ENCODE measurements around the gene GALNTL6. TPM values are rescaled to one million over a fixed set of nuclear protein-coding genes. Genes with fewer than 3 reads are reported as not detected.

GALNTL6 gene
- total and polyA plus RNA-seq, 9 of the 15 experiments (the other 6 are each of a cell fraction or from before 2014, with no cell fraction given) = 0.18 to 0.50 (median 0.29) TPM

DNA sequence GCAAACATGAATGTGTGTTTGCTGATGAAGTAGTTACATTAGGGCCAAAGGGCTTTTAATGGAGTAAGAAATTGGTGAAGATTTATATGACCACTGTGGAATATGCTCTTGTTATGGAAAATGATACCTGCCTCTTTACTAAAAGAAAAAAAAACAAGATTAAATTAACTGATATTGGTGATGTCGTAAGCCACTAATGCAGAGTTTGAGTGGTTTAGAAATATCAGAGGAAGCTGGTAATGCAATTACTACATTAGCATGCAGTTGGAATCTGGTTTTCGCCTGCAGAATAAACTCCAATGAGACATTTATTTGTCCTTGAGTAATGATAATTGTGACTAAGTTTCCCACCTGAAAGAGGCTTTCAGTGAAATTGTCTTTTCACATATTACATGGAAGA is 597.9 kb downstream of the GALNTL6 start (continued):
- TF ChIP-seq, protein P1, sequence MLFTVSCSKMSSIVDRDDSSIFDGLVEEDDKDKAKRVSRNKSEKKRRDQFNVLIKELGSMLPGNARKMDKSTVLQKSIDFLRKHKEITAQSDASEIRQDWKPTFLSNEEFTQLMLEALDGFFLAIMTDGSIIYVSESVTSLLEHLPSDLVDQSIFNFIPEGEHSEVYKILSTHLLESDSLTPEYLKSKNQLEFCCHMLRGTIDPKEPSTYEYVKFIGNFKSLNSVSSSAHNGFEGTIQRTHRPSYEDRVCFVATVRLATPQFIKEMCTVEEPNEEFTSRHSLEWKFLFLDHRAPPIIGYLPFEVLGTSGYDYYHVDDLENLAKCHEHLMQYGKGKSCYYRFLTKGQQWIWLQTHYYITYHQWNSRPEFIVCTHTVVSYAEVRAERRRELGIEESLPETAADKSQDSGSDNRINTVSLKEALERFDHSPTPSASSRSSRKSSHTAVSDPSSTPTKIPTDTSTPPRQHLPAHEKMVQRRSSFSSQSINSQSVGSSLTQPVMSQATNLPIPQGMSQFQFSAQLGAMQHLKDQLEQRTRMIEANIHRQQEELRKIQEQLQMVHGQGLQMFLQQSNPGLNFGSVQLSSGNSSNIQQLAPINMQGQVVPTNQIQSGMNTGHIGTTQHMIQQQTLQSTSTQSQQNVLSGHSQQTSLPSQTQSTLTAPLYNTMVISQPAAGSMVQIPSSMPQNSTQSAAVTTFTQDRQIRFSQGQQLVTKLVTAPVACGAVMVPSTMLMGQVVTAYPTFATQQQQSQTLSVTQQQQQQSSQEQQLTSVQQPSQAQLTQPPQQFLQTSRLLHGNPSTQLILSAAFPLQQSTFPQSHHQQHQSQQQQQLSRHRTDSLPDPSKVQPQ (CRISPR knock-in tag; IDR thresholded peaks at IDR 0.05; ENCODE audit: borderline replicate concordance) = no peak
- TF ChIP-seq, protein P2, sequence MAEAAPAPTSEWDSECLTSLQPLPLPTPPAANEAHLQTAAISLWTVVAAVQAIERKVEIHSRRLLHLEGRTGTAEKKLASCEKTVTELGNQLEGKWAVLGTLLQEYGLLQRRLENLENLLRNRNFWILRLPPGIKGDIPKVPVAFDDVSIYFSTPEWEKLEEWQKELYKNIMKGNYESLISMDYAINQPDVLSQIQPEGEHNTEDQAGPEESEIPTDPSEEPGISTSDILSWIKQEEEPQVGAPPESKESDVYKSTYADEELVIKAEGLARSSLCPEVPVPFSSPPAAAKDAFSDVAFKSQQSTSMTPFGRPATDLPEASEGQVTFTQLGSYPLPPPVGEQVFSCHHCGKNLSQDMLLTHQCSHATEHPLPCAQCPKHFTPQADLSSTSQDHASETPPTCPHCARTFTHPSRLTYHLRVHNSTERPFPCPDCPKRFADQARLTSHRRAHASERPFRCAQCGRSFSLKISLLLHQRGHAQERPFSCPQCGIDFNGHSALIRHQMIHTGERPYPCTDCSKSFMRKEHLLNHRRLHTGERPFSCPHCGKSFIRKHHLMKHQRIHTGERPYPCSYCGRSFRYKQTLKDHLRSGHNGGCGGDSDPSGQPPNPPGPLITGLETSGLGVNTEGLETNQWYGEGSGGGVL (CRISPR knock-in tag; IDR thresholded peaks at IDR 0.05) = no peak
- TF ChIP-seq KHSRP (IDR thresholded peaks at IDR 0.05) (no peak), POLR2B (IDR thresholded peaks at IDR 0.05; ENCODE audit: low read depth, partially characterized antibody) (no peak), HDAC2 (IDR thresholded peaks at IDR 0.05) (no peak)
- TF ChIP-seq, protein P3, sequence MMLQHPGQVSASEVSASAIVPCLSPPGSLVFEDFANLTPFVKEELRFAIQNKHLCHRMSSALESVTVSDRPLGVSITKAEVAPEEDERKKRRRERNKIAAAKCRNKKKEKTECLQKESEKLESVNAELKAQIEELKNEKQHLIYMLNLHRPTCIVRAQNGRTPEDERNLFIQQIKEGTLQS (IDR thresholded peaks at IDR 0.05) = no peak
- TF ChIP-seq, protein P3 (CRISPR knock-in tag; conservative IDR thresholded peaks at IDR 0.05) = no peak

Measured in K562 (cell line).